Measurements from ENCODE around the gene KCNH5.
A peak's percentile ranks its signal among the peaks of the same experiment; 100 is the strongest.

Gene KCNH5

DNA sequence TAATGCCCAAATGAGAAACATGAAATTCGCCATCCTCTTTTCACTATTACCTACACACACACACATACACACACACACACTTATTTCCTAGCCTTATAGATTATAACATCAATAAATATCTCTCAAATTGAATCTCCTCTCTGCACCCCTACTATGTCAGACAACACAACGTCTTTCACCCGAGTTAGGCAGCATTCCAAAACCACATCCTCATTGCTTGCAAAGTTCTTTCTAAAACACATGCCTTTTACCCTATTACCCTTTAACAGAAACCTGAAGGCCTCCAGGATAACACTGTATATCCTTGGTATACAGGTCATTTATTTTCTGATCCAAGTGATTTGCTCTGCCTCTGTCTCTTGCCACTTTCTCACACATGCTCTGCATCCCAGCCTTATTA is 56.3 kb downstream of the KCNH5 start:
- DNase-seq (ENCODE audit: low read depth, low spot score) = peak; percentile 11

DNA sequence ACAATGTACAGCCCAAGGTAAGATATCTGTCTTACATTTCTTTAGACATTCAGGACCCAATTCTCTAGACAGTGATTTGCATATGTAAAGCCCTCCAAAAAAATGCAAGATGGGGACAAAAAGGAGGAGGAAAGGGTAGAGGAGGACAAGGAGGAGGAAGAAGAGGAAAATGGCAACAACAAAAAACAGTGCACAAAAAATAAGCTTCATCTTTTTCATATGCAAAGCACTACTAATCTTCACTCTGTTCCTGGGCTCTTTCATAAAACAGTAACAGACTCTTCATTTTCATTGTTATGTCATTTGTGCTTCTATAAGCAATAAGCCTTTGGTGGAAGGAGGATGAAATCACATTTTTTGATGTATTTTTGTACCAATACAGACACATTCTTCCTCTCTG is 61.4 kb downstream of the KCNH5 start:
- DNase-seq (ENCODE audit: low read depth, low spot score) = no peak

GRCh38 chr14:62980693-62981092 is 64.6 kb downstream of the KCNH5 start:
- no peak for DNase-seq (ENCODE audit: low read depth, low spot score)

- peak; percentile 94 for DNase-seq (ENCODE audit: low read depth, low spot score)
Measured at GRCh38 chr14:62957562-62957961, 87.7 kb downstream of the KCNH5 start.

DNA sequence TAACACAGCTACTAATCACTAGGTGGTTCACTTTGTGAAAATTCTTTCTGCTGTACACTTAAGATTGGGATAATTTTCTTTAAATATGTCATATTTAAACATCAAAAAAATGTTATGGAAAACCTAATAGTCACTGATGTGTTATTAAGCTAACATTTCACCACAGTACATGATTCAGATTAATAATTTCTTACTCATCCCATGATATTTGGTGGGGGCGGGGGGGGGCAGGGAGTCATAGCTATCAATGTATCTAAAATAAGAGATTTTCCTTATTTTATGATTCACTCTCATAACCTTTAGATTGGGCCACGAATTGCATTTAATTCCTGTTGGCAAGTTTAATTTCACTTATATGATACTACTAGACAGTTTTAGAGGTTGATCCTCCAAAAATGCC is 88.8 kb downstream of the KCNH5 start:
- no peak for DNase-seq (ENCODE audit: low read depth, low spot score)

DNA sequence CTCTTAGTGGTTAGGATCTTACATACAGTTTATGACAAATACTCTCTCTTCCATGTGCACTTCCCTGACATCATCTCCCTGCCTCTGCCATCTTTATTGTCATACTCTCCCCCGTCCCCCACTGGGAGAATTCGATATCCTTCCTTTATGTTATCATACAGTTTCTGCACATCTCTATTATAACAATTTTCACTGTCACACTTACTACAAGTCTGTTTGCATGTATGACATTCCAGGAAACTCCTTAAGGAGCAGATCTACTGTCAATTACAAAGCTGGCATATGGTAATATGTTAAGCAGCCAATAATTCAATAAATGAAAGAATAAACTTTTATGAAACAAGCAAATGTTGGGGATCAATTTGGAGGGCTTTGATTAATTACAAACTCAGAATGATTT is 91.1 kb downstream of the KCNH5 start:
- no peak for DNase-seq (ENCODE audit: low read depth, low spot score)

GRCh38 chr14:62952226-62952625 is 93.0 kb downstream of the KCNH5 start:
- no peak for DNase-seq (ENCODE audit: low read depth, low spot score)

GRCh38 chr14:62947301-62947700 is 98.0 kb downstream of the KCNH5 start:
- DNase-seq (ENCODE audit: low read depth, low spot score) = no peak

DNA sequence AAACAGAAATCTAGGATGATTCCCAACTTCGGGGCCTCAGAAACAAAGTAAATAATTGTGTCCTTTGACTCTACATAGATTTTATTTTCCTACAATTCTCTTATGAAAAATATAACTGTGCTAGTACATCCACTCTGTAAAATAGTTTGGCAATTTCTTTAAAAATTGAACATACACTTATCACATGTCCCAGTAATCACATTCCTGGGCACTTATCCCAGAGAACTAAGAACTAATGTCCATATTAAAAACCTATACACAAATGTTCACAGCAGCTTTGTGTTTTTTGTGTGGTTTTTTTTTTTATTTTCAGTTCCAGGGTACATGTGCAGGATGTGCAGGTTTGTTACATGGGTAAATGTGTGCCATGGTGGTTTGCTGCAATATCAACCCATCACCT is 99.0 kb downstream of the KCNH5 start:
- no peak for DNase-seq (ENCODE audit: low read depth, low spot score)

DNA sequence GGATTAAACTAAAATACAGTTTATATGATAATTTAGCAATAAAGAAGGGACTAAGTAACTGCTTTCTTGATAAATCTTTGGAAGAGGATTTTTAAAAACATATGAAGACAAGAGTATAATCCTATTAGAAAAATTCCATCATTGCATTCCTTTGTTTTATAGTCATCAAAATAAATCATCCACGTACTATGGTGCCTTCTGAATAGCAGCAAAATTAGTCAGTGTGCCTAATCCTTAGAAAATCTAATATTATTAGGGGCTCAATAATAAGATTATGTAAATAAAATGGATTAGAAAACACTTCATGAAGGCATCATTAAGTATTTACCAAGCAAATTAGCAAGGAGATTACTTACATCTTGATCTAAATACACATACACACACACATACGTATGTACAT is 102.1 kb downstream of the KCNH5 start:
- no peak for DNase-seq (ENCODE audit: low read depth, low spot score)

GRCh38 chr14:62939970-62940369 is 105.3 kb downstream of the KCNH5 start:
- DNase-seq (ENCODE audit: low read depth, low spot score) = no peak

DNA sequence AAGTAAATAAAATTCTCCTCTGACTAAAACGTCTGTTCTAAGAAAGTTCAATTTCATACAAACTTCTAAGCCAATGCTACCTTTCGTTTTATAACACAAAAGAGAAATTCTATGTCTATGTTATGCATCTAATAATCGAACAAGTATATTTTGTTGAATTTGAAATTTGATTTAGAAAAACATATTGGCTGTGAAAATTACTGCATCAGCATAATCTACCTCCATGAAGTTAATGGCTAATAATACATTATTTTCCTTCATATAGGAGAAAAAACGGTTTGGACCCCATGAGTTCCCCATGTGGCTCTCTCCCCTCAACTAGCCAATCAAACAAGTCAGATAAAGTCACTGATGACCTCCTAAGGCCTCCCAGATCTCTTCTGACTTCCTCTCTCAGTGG is 106.5 kb downstream of the KCNH5 start:
- no peak for DNase-seq (ENCODE audit: low read depth, low spot score)

DNA sequence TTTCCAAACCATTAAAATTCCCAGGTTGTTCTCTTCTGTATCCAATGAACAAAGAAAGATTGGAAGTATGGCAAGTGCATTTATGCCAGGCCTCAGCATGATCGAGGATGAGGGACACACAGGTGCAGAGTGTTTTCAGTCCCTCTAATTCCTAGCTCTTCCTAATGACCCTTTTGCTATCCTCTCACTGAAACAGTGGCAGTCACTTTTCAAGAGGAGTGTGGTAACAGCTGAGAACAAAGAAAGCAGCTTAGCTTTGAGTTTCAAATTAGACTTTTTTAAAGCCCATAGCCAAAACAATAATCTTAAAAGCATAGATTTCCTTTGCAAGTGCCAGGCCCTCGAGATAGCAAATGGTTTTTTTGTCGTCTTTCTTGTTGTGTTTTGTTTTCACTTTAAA is 110.8 kb downstream of the KCNH5 start:
- no peak for DNase-seq (ENCODE audit: low read depth, low spot score)

GRCh38 chr14:62921466-62921865 is 123.8 kb downstream of the KCNH5 start:
- no peak for DNase-seq (ENCODE audit: low read depth, low spot score)

- no peak for DNase-seq (ENCODE audit: low read depth, low spot score)
Measured at GRCh38 chr14:62916551-62916950, 128.7 kb downstream of the KCNH5 start.

DNA sequence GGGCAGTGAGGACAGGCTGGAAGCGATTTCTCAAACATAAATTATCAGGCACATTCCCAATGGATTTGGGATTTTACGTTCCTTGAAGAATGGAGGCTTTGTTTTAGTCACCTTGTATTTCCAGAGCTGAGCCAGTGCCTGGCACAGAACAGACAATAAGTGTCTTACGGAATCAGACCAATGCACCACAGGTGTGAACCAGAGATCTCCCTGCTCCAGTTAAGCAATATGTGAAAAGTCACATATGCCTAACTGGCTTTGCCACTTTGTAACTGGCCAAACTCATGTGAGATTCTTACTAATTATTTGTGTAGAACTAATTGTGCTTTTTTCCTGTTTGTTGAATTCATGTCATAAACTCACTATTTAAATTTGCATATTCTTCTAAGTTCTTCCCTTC is 130.4 kb downstream of the KCNH5 start:
- DNase-seq (ENCODE audit: low read depth, low spot score) = no peak

- peak; percentile 23 for DNase-seq (ENCODE audit: low read depth, low spot score)
Measured at GRCh38 chr14:62914025-62914424, 131.2 kb downstream of the KCNH5 start.

DNA sequence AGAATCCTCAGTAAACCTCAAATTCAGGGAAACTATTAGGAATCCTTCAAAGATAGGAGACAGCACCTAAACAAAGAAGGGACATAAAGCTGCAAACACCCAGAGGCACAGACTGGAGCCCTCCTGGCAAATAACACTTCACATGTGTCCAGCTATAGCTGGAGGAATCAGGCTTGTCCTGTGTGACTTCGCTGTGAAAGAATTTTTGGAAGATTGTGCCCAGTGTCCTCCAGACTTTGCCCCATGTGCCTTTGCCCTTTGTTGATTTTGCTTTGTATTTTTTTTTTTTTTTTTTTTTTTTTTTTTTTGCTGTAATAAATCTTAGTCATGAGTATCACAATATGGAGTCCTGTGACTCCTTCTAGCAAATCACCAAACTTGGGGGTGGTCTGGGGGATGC is 136.8 kb downstream of the KCNH5 start:
- DNase-seq (ENCODE audit: low read depth, low spot score) = no peak

DNA sequence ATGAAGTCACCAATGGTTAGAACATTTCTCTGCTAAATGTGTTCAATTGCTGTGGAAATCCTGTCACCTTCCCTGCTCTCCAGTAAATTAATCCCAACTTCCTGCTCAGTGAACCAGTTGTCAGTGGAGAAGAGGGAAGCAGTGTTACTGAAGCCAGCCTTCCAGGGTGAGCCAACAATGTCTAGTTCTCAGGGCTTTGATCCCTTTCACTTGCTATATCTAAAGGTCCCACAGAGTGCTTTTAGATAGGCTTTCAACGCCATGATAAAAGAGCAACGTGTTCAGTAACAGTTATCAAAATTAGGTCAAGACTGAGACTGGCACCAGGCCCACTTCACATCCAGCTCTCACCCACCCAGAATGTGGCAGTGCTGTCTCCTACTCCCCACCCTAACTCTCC is 139.7 kb downstream of the KCNH5 start:
- DNase-seq (ENCODE audit: low read depth, low spot score) = no peak

GRCh38 chr14:62897771-62898170 is 147.5 kb downstream of the KCNH5 start:
- DNase-seq (ENCODE audit: low read depth, low spot score) = no peak

- no peak for DNase-seq (ENCODE audit: low read depth, low spot score)
Measured at GRCh38 chr14:62896932-62897456, 148.3 kb downstream of the KCNH5 start.

- DNase-seq (ENCODE audit: low read depth, low spot score) = no peak
Measured at GRCh38 chr14:62894736-62895135, 150.5 kb downstream of the KCNH5 start.

GRCh38 chr14:62889364-62889763 is 155.9 kb downstream of the KCNH5 start:
- no peak for DNase-seq (ENCODE audit: low read depth, low spot score)

DNA sequence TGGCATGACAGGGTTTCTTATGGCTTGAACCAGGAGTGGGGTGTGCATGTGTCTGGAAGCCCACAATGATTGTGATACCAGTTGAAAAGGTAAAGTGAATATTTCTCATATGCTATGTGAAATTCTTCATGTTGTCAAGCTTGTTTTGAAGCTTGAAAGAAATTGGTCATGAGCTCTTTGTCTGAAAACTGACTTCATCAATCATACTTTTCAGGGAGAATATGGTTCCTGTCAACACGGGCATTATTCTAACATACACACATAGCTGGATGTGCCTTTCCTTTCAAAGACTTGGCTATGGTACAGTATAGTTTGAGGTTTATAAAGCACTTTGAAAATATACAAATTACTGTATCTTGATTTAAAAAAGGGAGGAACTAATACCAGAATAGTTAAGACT is 158.8 kb downstream of the KCNH5 start:
- no peak for DNase-seq (ENCODE audit: low read depth, low spot score)

DNA sequence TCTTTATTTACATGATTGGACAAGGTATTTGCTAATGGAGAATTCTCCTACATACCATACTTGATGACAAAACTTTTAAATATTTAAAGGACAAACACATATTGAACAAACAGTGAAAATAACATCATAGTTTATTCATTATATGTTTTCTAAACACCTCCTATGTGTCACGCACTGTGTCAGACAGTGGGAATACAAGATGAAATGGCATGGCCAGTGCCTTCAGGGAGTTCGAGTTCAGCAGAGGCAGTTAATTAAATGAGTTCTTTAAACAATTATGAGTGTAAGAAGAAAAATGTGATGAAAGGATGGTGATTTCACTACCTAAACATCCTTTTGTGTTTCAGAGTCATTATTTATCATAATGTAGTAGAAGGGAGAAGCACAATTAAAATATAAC is 159.8 kb downstream of the KCNH5 start:
- DNase-seq (ENCODE audit: low read depth, low spot score) = no peak

All from astrocyte of the hippocampus (primary cell).